AG04449 (cell line): ENCODE data around the gene URGCP.

ENCODE experiments used
- CTCF ChIA-PET: fragments of 350-600 bp; formaldehyde crosslinking; extraction: SDS; loops from one replicate; lab custom pipeline; 2021; ENCODE audit warnings: antibody characterized with exemption; lab: Yijun Ruan, JAX
- POLR2A ChIA-PET: fragments of 400-600, 350-600 bp; formaldehyde crosslinking; extraction: SDS; loops from one replicate; lab custom pipeline; 2020; ENCODE audit warnings: antibody characterized with exemption, inconsistent platforms; lab: Yijun Ruan, JAX
- DNase-seq: peaks from one replicate; pipeline ENCODE4 v3.0.0-alpha.2; 2010; ENCODE audit warnings: low read depth, low spot score
- H3K4me3 ChIP-seq: 2 replicates; pipeline ENCODE4 v1.5.1; 2011; ENCODE audit warnings: low read depth, mild to moderate bottlenecking, control low read depth, low read length
- TF ChIP-seq, protein P1 (sequence below): IDR thresholded peaks from one replicate; pipeline ENCODE4 v1.5.1; 2011; ENCODE audit warnings: mild to moderate bottlenecking, moderate library complexity, low read length, control low read depth, inconsistent platforms; ENCODE audit not compliant: insufficient read depth; ENCODE audit errors: missing control alignments

URGCP gene

DNA sequence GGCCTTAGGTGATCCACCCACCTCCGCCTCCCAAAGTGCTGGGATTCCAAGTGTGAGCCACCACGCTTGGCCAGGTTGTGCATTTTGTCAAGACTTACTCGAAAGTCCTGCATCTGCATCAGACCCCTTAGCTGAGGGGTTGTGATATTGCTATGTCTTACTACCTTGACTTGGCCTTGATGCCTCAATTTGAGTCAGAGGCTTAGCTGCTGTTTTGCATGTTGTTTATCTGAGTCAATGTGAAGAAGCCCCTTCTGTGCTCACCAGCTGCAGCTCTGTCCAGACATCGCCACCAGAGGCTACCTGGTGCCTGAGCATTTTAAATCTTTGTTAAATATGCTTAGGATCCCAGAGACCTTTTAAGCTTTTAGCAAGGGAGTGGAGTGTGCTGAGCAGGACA lies 37.9 kb upstream of the URGCP start:
- TF ChIP-seq, protein P1, sequence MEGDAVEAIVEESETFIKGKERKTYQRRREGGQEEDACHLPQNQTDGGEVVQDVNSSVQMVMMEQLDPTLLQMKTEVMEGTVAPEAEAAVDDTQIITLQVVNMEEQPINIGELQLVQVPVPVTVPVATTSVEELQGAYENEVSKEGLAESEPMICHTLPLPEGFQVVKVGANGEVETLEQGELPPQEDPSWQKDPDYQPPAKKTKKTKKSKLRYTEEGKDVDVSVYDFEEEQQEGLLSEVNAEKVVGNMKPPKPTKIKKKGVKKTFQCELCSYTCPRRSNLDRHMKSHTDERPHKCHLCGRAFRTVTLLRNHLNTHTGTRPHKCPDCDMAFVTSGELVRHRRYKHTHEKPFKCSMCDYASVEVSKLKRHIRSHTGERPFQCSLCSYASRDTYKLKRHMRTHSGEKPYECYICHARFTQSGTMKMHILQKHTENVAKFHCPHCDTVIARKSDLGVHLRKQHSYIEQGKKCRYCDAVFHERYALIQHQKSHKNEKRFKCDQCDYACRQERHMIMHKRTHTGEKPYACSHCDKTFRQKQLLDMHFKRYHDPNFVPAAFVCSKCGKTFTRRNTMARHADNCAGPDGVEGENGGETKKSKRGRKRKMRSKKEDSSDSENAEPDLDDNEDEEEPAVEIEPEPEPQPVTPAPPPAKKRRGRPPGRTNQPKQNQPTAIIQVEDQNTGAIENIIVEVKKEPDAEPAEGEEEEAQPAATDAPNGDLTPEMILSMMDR = no peak
- ChIA-PET POLR2A (no interaction called here), CTCF (interaction anchor here (1.3 to 1.4 kb wide), 2 partner anchors 10 to 12 kb away, joined by 4 to 7 read pairs; no protein-coding TSS in a partner anchor)
- H3K4me3 ChIP-seq = no peak overlapping the region
- no peak for DNase-seq

DNA sequence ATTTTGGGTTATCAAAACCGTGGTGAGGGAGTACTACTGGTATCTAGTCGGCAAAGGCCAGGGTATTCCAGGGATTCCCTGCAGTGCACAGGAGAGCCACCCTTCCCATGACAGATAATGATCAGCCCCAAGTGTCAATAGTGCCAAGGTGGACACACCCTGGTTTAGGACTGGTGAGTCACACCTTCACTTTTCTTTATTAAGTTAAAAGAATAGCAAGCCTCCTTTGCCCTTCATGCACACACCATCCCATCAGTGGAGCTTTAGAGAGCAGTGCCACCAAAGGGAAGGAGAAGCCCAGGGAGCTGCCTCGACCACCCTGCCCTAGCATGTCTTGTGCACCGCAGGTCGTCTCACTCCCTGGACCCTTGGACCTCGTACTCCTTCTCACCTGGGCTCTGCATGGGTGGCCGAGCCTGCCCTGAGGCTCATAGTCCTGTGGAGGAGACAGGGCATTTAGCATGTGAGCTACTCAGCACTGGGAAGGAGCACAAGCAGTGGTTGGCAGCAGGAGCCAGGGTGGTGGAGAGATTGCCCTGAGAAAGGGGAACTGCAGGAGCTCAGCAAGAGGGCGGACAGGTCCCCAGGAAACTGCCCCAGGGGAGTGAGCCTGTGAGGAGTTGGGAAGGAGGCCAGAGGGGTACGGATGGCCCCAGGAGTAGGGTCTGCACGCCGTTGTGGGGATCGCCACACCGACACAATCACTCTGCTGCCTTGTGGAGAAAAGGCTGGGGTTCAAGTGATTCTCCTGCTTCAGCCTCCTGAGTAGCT lies 37.2 kb upstream of the URGCP start:
- ChIA-PET CTCF (interaction anchor here (1.4 kb wide), 1 partner anchor 11 kb away, joined by 7 read pairs; no protein-coding TSS in a partner anchor), POLR2A (no interaction called here)
- TF ChIP-seq, protein P1 = no peak
- no peak for DNase-seq
- H3K4me3 ChIP-seq = no peak overlapping the region

DNA sequence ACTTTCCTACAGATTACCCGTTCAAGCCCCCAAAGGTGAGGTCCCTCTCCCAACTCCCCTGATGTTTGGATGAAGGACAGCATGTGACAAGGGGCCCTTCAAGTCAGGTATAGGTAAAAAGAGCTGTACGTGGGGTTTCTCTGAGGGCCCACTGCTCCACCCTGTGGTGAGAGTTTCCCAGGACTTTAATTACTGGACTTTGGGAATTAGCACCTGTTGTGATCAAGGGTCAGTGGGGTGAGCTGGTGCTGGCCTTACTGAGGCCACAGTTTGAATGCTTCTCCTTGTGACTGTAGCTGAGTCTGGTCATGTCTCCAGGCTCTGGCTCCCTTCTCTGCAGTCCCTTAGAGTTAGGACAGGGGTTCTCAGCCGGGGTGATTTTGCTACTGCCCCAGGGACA lies 36.6 kb upstream of the URGCP start:
- no peak overlapping the region for H3K4me3 ChIP-seq
- ChIA-PET POLR2A (no interaction called here), CTCF (interaction anchor here (0.8 kb wide), 1 partner anchor 11 kb away, joined by 4 read pairs; no protein-coding TSS in a partner anchor)
- TF ChIP-seq, protein P1 = no peak
- no peak for DNase-seq

DNA sequence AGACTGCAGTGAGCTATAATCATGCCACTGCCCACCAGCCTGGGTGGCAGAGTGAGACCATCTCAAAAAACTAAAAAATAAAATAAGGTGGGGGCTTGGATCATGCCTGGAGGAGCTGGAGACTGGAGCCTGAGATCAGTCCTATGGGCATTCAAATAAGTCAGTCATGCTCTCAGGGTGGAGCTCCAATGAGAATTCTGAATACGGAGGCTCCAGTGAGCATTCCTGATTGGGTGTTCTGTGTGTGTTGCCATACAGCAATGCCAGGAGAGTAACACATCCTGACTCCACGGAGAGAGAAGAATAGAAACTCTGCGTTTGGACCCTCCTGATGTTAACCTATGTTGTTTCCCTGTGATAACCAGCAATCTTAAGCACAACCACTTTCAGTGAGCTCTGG lies 35.9 kb upstream of the URGCP start:
- no peak for DNase-seq
- no peak overlapping the region for H3K4me3 ChIP-seq
- POLR2A ChIA-PET = no interaction called here
- CTCF ChIA-PET = interaction anchor here (0.8 kb wide), 1 partner anchor 12 kb away, joined by 4 read pairs; no protein-coding TSS in a partner anchor
- TF ChIP-seq, protein P1 = no peak

DNA sequence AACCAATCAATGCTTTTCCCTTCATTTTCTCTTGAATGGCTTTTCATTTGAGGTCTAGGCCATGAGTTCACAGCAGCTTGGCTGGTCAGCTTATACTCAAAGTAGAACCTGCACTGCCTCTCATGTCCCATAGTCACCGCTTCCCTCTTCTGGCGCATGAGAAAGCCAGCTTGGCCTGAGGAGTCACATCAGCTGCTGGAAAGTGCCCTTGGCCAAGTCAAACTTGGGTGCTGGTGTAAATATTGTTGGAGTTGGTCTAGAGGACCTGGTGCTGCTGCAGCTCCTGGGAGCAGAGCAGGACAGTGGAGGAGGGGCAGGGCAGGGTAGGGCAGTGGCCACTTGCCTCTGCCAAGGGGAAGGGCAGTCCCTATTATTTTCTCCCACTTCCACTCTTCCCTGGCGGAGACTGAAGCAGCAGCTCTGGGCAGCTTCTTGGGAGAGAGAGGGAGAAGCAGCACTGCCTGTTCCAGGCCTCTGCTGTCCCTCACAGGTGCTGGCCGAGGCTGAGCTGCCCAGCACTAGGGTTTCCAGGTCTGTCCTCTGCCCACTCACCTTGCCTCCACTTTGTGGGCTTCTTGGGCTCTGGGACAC lies 32.6 kb upstream of the URGCP start:
- CTCF ChIA-PET = no interaction called here
- H3K4me3 ChIP-seq = no peak overlapping the region
- no peak for DNase-seq
- POLR2A ChIA-PET = no interaction called here
- TF ChIP-seq, protein P1 = no peak

DNA sequence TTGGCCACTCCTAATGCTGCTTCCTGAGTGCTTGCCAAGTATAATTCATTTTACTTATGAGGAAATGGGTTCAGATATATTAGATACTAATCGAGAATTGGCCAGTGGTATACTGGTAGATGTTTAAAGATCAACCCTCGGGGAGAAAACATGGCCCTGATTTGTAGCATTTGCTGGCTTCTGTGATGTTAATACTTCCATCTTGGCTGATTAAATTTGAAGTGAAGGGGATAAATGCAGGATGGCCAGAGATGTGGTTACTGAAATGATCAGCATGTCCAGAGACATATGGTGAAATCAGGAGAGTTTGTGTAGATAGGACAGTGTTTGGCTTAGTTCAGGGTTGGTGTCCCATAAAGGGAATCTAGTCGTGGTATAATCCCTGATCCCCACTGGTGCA lies 31.0 kb upstream of the URGCP start:
- CTCF ChIA-PET = interaction anchor here (0.7 kb wide), 1 partner anchor 15 kb away, joined by 3 read pairs; no protein-coding TSS in a partner anchor
- TF ChIP-seq, protein P1 = no peak
- no peak overlapping the region for H3K4me3 ChIP-seq
- POLR2A ChIA-PET = no interaction called here
- DNase-seq = no peak
